Activated CD8-positive, alpha-beta T cell treated with anti-CD3 and anti-CD28 coated beads, Interleukin-2, amount 10 ng/mL, durations not matched to agents 7 days and 5 days (primary cell): Measurements from ENCODE around the gene PARP1. TPM values are rescaled to one million over a fixed set of nuclear protein-coding genes. Genes with fewer than 3 reads are reported as not detected.
"Not testable (repeated sequence)": the region's sequence is repeated elsewhere in the genome, so short reads cannot be mapped to it uniquely, and the experiment has no call there.

ENCODE experiments used
- ATAC-seq: fragments of 150-1000 bp; cut with Tn5 transposase; one replicate; pipeline ENCODE4 v1.10.0; 2021; ENCODE audit warnings: moderate library complexity
- CTCF ChIA-PET: fragments of 350-600 bp; sonication (Branson Sonifier 250); formaldehyde crosslinking; loops from one replicate; lab custom pipeline; 2021; ENCODE audit warnings: antibody characterized with exemption; lab: Charles Lee
- POLR2A ChIA-PET: fragments of 350-600 bp; sonication (Branson Sonifier 250); formaldehyde crosslinking; loops from one replicate; lab custom pipeline; 2021; ENCODE audit warnings: antibody characterized with exemption; lab: Charles Lee
- DNase-seq: peaks from one replicate; pipeline ENCODE4 v3.0.0-alpha.2; 2020
- H3K27ac Mint-ChIP-seq: one replicate; pipeline ENCODE4 v1.8.0; 2021; ENCODE audit warnings: mild to moderate bottlenecking, mixed read lengths
- H3K27me3 Mint-ChIP-seq: one replicate; pipeline ENCODE4 v1.8.0; 2021; ENCODE audit warnings: low read depth, mixed read lengths
- H3K36me3 Mint-ChIP-seq: one replicate; pipeline ENCODE4 v1.8.0; 2021; ENCODE audit warnings: low read depth, mixed read lengths
- H3K4me1 Mint-ChIP-seq: one replicate; pipeline ENCODE4 v1.8.0; 2021; ENCODE audit warnings: low read depth, mixed read lengths
- H3K4me3 Mint-ChIP-seq: one replicate; pipeline ENCODE4 v1.8.0; 2021; ENCODE audit warnings: mild to moderate bottlenecking, mixed read lengths
- H3K9me3 Mint-ChIP-seq: one replicate; pipeline ENCODE4 v1.8.0; 2022; ENCODE audit warnings: mixed read lengths; ENCODE audit not compliant: insufficient read depth
- total RNA-seq, 2 experiments: library from RNA; stranded (reverse); gene quantifications; one replicate each; pipeline ENCODE4 v1.2.3, GENCODE V29; 2021

The PARP1 gene
- total RNA-seq, 2 experiments from 2014 or later = 139 to 145 TPM

- Mint-ChIP-seq H3K27ac (no peak overlapping the region), H3K4me3 (no peak overlapping the region), H3K4me1 (peaks cover 24% of the 10 kb centered on the region), H3K36me3 (no peaks in the 10 kb centered on the region), H3K9me3 (no peaks in the 10 kb centered on the region), H3K27me3 (peaks cover 2% of the 10 kb centered on the region)
- DNase-seq (no peak), ATAC-seq (no peak)
- POLR2A ChIA-PET = no interaction called here
- CTCF ChIA-PET = interaction anchor here (3.0 kb wide), 1 partner anchor 16 kb away, joined by 13 read pairs; no protein-coding TSS in a partner anchor
Observed at GRCh38 chr1:226428348-226428747, 20.5 kb upstream of the PARP1 start.

DNA sequence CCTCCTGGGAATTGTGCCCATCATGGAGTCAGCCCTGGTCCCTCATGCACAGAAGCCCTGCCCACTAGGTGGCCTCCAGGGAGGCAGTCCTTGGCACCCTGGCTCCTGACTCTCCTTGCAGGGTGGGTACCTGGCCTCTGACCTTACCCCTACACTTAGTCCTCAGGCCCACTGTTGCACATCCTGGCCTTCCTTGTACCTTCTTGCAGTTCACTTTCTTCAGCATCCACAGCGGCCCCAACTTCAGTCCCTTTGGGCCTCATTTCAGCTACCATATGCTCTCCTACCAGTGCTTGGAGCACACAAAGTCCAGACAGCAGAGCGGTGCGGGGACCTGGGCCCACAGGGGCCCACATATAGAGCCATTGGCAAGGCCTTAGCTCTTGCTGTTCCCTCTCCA lies 19.2 kb upstream of the PARP1 start:
- H3K36me3 Mint-ChIP-seq = no peaks in the 10 kb centered on the region
- DNase-seq (no peak), ATAC-seq (no peak)
- H3K9me3 Mint-ChIP-seq = no peaks in the 10 kb centered on the region
- H3K4me1 Mint-ChIP-seq = peaks cover 24% of the 10 kb centered on the region
- ChIA-PET CTCF (interaction anchor here (1.4 kb wide), 1 partner anchor 9 kb away, joined by 3 read pairs; no protein-coding TSS in a partner anchor), POLR2A (interaction anchor here (1.3 kb wide), 1 partner anchor 19 kb away, joined by 4 read pairs; the partner anchor contains the start of gene PARP1)
- H3K27ac Mint-ChIP-seq = no peak overlapping the region
- H3K27me3 Mint-ChIP-seq = peaks cover 2% of the 10 kb centered on the region
- no peak overlapping the region for H3K4me3 Mint-ChIP-seq

GRCh38 chr1:226426395-226426794 lies 18.5 kb upstream of the PARP1 start:
- H3K36me3 Mint-ChIP-seq, ATAC-seq, H3K27me3 Mint-ChIP-seq, H3K4me3 Mint-ChIP-seq, H3K9me3 Mint-ChIP-seq, DNase-seq, H3K27ac Mint-ChIP-seq: not testable (repeated sequence)
- CTCF ChIA-PET = interaction anchor here (0.8 to 3.4 kb wide), 8 partner anchors 10 to 143 kb away, joined by 3 to 60 read pairs (median 6); partner anchors contain the start of genes PARP1 and STUM
- POLR2A ChIA-PET = interaction anchor here (1.2 to 1.4 kb wide), 2 partner anchors 14 to 19 kb away, joined by 4 read pairs; no protein-coding TSS in a partner anchor
- H3K4me1 Mint-ChIP-seq = peaks cover 20% of the 10 kb centered on the region

DNA sequence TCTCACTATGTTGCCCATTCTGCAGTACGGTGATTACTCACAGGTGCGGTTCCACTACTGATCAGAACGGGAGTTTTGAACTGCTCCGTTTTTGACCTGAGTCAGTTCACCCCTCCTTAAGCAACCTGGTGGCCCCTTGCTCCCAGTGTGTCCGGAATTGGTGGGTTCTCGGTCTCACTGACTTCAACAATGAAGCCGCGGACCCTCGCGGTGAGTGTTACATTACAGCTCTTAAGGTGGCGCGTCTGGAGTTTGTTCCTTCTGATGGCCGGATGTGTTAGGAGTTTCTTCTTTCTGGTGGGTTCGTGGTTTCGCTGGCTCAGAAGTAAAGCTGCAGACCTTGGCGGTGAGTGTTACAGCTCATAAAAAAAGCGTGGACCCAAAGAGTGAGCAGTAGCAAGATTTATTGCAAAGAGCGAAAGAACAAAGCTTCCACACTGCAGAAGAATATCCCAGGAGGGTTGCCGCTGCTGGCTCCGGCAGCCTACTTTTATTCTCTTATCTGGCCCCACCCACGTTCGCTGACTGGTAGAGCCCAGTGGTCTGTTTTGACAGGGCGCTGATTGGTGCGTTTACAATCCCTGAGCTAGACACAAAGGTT lies 17.6 kb upstream of the PARP1 start:
- CTCF ChIA-PET = interaction anchor here (0.8 to 3.9 kb wide), 19 partner anchors 9 to 300 kb away, joined by 3 to 60 read pairs (median 4); partner anchors contain the start of genes PARP1 and STUM
- Mint-ChIP-seq H3K27me3 (peaks cover 2% of the 10 kb centered on the region), H3K9me3 (no peaks in the 10 kb centered on the region), H3K4me3 (peak overlapping the region; percentile 71), H3K27ac (peak overlapping the region; percentile 70), H3K4me1 (peaks cover 20% of the 10 kb centered on the region), H3K36me3 (no peaks in the 10 kb centered on the region)
- POLR2A ChIA-PET = interaction anchor here (1.1 to 1.4 kb wide), 3 partner anchors 14 to 19 kb away, joined by 3 to 4 read pairs (median 4); no protein-coding TSS in a partner anchor
- ATAC-seq (peak; percentile 47), DNase-seq (peak; percentile 66)

GRCh38 chr1:226425004-226425378 lies 17.1 kb upstream of the PARP1 start:
- peaks cover 2% of the 10 kb centered on the region for H3K27me3 Mint-ChIP-seq
- ChIA-PET CTCF (interaction anchor here (0.8 to 3.9 kb wide), 19 partner anchors 8 to 300 kb away, joined by 3 to 60 read pairs (median 4); partner anchors contain the start of genes LIN9, PARP1 and STUM), POLR2A (interaction anchor here (1.1 to 1.4 kb wide), 3 partner anchors 13 to 20 kb away, joined by 3 to 4 read pairs (median 4); no protein-coding TSS in a partner anchor)
- H3K4me1 Mint-ChIP-seq = peaks cover 20% of the 10 kb centered on the region
- DNase-seq (no peak), ATAC-seq (peak; percentile 29)
- H3K36me3 Mint-ChIP-seq = no peaks in the 10 kb centered on the region
- no peak overlapping the region for H3K4me3 Mint-ChIP-seq
- no peak overlapping the region for H3K27ac Mint-ChIP-seq
- no peaks in the 10 kb centered on the region for H3K9me3 Mint-ChIP-seq

DNA sequence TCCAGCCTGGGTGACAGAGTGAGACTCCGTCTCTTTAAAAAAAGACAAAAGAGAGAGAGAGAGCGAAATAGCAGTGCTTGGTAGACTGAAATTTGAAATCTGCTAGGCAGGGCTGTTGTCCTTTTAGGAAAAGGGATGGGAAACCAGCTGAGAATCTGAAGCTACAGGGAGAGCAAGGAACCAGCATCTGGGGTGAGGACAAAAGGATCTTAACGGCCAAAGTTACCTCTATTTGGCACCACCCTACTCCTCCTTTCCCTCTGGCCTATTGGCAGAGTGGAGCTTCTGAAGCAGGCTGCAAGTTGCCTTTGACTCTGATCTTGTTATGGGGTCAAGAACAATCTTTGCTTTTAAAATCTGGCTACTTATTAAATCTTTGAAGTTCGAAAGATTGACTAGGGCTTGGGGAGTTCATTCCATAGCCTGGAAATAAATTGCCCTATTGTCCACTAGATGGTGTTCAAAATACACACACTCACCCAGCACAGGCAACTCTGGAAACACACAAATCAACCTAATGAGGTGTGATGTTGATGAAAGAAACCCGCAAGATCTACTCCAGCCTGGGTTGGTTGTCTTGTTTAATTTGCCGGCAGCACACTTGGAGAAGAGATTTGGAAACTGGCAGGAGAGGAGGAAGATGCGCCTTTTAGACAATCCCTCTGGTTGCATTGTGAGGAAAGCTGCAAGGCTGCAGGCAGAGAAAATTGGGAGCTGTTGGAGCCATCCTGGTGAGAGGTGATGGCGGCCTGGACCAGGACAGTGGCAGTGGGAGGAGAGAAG lies 16.5 kb upstream of the PARP1 start:
- no peaks in the 10 kb centered on the region for H3K9me3 Mint-ChIP-seq
- POLR2A ChIA-PET = interaction anchor here (1.1 kb wide), 1 partner anchor 21 kb away, joined by 3 read pairs; no protein-coding TSS in a partner anchor
- CTCF ChIA-PET = interaction anchor here (0.8 to 3.9 kb wide), 20 partner anchors 9 to 299 kb away, joined by 3 to 60 read pairs (median 4); partner anchors contain the start of genes LIN9, PARP1 and STUM
- peak; percentile 69 for ATAC-seq
- no peak for DNase-seq
- H3K4me1 Mint-ChIP-seq = peaks cover 20% of the 10 kb centered on the region
- H3K27me3 Mint-ChIP-seq = peaks cover 3% of the 10 kb centered on the region
- no peaks in the 10 kb centered on the region for H3K36me3 Mint-ChIP-seq
- no peak overlapping the region for H3K27ac Mint-ChIP-seq
- no peak overlapping the region for H3K4me3 Mint-ChIP-seq

DNA sequence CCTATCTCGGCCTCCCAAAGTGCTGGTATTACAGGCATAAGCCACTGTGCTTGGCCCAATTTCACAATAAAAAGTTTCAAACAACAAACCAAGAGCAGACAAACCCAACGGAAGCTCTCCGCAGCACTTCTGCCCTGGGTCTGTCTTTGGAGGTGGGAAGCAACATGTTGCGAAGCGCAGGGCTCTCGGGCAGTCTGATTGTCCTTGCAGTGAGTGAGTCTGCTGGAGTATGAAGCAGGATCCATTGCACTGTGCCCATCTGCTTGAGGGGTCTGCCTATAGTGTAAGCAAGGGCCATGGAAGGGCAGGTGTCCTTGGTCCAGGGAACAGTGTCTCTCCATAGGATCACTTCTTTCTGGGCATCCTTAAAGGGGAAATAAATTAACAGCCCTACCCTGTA lies 14.6 kb upstream of the PARP1 start:
- POLR2A ChIA-PET = no interaction called here

GRCh38 chr1:226420897-226421296 lies 13.0 kb upstream of the PARP1 start:
- no peak overlapping the region for H3K27ac Mint-ChIP-seq
- H3K36me3 Mint-ChIP-seq = no peaks in the 10 kb centered on the region
- H3K4me1 Mint-ChIP-seq = peaks cover 11% of the 10 kb centered on the region
- ATAC-seq = no peak
- H3K9me3 Mint-ChIP-seq = no peaks in the 10 kb centered on the region
- DNase-seq = no peak
- ChIA-PET CTCF (interaction anchor here (1.0 to 4.6 kb wide), 3 partner anchors 12 to 24 kb away, joined by 3 to 29 read pairs (median 5); partner anchors contain the start of gene PARP1), POLR2A (no interaction called here)
- H3K27me3 Mint-ChIP-seq = peaks cover 5% of the 10 kb centered on the region
- H3K4me3 Mint-ChIP-seq = no peak overlapping the region

More for the DNA sequence above, 14.6 kb upstream of the PARP1 start:
- H3K27ac Mint-ChIP-seq = no peak overlapping the region
- no peak for DNase-seq
- no peaks in the 10 kb centered on the region for H3K9me3 Mint-ChIP-seq
- no peaks in the 10 kb centered on the region for H3K36me3 Mint-ChIP-seq
- H3K4me3 Mint-ChIP-seq = no peak overlapping the region
- CTCF ChIA-PET = interaction anchor here (1.2 to 4.6 kb wide), 3 partner anchors 10 to 35 kb away, joined by 3 to 29 read pairs (median 26); partner anchors contain the start of gene PARP1
- peaks cover 18% of the 10 kb centered on the region for H3K4me1 Mint-ChIP-seq
- peaks cover 5% of the 10 kb centered on the region for H3K27me3 Mint-ChIP-seq
- ATAC-seq = no peak

DNA sequence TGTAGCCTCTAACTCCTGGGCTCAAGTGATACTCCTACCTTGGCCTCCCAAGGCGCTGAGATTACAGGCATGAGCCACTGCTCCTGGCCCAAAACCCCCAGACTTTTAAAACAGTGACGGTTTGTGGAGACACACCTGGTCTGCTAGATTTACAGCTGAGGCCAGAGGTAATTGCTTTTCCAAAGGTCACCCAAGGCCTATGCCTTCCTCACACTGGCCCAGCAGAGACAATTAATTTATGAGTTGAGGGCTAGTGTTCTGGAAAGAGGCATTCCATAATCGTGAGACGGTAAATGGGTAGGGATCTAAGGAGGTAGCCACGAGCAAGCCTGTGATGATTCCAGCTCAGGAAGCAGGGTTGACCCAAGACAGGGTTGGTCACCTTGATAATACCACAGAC lies 12.4 kb upstream of the PARP1 start:
- H3K36me3 Mint-ChIP-seq = no peaks in the 10 kb centered on the region
- no peaks in the 10 kb centered on the region for H3K9me3 Mint-ChIP-seq
- ATAC-seq = no peak
- no peak overlapping the region for H3K4me3 Mint-ChIP-seq
- H3K4me1 Mint-ChIP-seq = peaks cover 5% of the 10 kb centered on the region
- H3K27me3 Mint-ChIP-seq = peaks cover 5% of the 10 kb centered on the region
- CTCF ChIA-PET = interaction anchor here (0.8 to 4.6 kb wide), 3 partner anchors 12 to 129 kb away, joined by 3 to 29 read pairs (median 5); partner anchors contain the start of gene PARP1
- POLR2A ChIA-PET = no interaction called here
- H3K27ac Mint-ChIP-seq = no peak overlapping the region
- no peak for DNase-seq

- Mint-ChIP-seq H3K27ac (no peak overlapping the region), H3K4me3 (no peak overlapping the region), H3K4me1 (peaks cover 5% of the 10 kb centered on the region), H3K27me3 (peaks cover 5% of the 10 kb centered on the region), H3K36me3 (no peaks in the 10 kb centered on the region), H3K9me3 (no peaks in the 10 kb centered on the region)
- ChIA-PET CTCF (interaction anchor here (0.8 to 4.6 kb wide), 3 partner anchors 11 to 130 kb away, joined by 3 to 29 read pairs (median 5); partner anchors contain the start of gene PARP1), POLR2A (no interaction called here)
- no peak for DNase-seq
- ATAC-seq = no peak
Observed at GRCh38 chr1:226419284-226420029, 11.6 kb upstream of the PARP1 start.
